ENCODE data around the gene HIVEP3.

- TF ChIP-seq CTCF (IDR thresholded peaks at IDR 0.05; ENCODE audit: low read depth, low read length) (no peak), POLR2A (IDR thresholded peaks at IDR 0.05; ENCODE audit: extremely low read depth, insufficient read length) (no peak)
- TF ChIP-seq, protein P1, sequence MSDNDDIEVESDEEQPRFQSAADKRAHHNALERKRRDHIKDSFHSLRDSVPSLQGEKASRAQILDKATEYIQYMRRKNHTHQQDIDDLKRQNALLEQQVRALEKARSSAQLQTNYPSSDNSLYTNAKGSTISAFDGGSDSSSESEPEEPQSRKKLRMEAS (IDR thresholded peaks at IDR 0.05; ENCODE audit: low read depth, low read length) = no peak
These were observed 119.5 kb downstream of the HIVEP3 start for GRCh38 chr1:41799205-41799604.
